HG03095 (cell line): ENCODE data around the gene HOXA7.

Source experiments
- ATAC-seq: cut with Tn5 transposase; IDR thresholded peaks from one replicate; pipeline ENCODE4 v1.9.1; 2021; ENCODE audit warnings: moderate library complexity; ENCODE audit not compliant: unreplicated experiment

The HOXA7 gene

DNA sequence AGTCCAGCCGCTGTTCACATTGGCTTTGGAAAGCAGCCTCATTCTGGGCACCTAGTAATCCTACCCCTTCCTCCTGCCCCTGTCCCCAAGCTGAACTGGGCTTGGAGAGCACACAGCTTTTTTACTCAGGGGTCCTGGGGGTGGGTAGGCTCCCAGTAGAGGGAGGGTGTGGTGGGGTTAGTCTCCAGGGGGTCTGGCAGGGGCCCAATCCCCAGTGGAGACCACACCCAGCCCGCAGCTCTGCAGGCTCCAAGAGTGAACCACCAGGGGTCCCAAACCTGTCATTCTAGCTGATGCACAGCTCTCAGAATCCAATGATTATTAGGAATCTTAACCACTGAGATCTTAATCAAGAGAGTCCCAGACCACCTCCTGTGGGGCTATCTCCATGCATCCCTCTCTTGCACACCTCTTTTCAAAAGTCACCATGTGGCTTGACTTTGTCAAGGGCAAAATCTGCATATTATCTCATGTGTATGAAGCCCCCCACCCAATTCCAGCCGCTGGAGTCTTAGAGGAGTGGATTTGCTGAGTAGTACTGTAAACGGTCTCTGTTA lies 25.9 kb upstream of the HOXA7 start:
- no peak for ATAC-seq

GRCh38 chr7:27181795-27182275 lies 25.4 kb upstream of the HOXA7 start:
- ATAC-seq = no peak

DNA sequence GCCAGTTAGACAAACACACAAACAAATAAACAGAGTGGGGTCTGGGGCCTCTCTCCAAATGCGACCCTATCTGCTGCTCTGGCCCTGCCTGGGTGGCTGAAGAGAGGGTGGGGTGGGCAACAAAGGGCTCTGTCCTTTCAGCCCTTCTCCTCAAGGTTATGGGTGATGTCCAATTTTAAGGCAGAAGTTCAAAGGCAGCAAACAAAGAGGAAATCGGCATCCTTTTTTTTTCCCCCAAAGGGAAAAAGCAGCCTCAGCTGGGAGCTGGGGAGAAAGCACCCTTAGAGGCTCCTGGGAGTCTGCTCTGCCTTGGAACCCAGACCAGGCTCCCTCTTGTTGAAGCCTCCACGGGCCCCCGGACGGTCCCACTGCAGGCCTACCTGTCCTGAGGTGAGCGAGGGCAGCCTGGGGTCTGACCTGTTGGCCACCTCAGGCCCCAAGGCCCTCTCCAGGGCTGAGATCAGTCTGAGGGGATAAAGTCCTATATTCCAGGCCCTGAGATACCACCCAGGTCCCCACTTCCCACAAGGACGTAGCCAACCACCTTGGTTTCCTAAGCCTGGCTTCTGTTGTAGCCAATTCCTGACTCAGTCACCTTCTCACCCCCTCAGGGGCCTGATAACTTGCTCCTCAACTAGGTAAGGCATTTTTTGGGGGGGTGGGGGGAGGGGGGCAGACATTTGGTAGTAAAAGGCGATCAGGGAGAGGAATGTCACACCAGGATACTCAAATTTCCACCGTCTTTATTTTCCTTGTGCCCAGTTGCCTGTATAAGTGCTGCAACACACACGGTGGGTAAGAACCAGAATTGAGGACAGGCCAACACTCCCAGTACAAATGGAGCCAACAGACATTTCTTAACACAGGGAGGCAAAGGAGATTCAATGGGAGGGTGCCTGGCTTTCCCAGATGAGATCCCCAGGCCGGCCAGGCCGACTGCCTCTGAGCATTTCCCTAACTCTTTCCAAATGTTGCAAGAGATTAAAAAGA lies 24.3 kb upstream of the HOXA7 start:
- no peak for ATAC-seq

- ATAC-seq = no peak
These were observed 23.3 kb upstream of the HOXA7 start for GRCh38 chr7:27179503-27180430.

- no peak for ATAC-seq
These were observed 22.6 kb upstream of the HOXA7 start for GRCh38 chr7:27179030-27179429.

DNA sequence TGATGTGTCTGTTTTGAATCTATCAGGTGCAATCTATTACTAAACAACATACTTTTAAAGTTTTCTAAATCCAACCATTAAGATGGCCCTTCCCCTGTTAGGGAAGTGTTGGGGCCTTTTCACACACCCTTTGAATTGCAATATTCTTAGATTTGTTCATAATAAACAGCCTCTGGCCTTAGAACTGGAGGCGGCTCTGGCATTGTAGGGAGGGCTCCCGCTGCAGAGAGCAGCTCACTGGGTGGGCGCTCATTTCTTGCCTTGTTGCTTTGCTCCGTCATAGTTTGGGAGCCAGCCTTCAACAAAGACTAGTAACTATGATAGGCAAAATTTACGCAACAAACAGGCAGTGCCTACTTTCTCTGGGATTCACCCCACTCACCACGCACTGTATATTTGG lies 21.9 kb upstream of the HOXA7 start:
- ATAC-seq = no peak

DNA sequence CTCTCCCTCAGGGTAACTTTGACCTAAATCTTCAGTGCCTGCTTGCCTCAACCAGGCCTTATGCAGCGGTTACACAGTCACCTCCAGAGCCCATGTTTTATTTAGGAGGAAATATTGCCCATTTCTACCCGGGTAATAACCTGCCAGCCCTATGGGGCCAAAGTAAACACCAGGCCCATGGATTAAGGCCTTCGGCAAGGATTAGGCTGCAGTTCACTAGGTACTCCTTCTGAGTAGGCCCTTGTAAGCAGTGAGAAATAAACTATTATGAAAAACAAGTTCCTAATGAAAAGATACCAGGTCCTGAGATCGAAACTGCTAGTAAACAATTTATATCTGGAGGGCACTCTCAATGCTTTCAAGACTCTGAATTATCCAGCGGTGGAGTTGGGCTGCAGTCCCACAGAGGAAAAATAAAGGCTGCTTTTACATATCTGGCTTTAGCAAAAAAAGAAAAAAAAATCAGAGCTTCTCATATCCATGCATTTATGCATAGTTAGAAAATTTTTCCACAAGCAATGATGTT lies 21.4 kb upstream of the HOXA7 start:
- no peak for ATAC-seq

DNA sequence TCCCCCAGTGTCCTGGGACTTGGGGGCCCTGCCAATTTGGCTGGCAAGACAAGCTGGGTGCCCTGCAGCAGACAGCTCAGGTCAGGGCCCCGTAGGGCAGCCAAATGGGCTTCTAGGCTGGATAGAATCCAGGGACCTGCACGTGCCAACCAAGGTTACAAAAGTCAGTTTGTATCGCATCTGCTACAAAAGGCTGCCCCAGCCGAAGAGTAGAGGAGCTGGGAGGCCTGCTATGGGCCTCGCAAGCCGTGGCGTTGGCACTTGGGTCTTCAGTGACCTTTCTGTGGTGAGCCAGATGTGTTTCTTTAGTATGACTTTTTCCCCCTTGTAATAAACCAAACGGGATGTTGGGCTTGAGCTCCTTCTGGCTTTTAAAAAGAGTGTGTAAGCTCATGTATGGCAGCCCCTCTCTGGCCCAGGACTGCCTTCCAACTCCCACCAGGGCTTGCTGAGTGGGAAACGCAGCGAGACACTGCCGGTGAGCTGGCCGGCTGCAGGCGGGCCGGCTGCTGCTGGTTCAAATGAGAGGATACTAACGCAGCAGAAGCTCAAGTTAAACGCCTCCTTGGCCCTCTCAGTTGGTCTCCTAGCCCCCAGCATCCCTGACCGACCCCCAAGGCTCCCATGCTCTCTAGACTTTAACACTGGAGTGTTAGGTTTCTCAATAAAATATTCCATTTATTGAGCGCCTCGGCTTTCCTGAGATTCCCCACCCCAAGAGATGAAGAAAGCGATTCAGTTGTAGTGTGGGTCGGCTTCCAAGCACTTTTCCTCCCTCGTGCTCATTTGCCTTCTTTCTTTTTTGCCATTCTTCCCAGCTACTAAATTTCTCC lies 20.7 kb upstream of the HOXA7 start:
- ATAC-seq = no peak

DNA sequence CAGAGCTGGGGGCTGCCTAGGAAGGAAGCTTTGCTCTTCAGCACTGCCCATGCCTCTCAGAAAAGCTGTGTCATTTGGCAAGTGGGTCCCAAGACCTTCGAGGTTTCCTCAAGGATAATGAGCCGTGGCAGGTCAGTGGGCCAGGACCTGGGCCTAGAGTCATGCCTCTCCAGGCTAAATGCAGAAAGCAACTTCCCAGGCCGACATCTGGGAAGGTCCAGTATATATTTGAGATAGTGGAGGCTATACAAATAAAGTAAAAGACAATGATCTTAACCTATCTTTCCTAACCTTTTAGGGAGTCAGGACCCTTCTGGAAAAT lies 20.0 kb upstream of the HOXA7 start:
- no peak for ATAC-seq

GRCh38 chr7:27175626-27176523 lies 19.4 kb upstream of the HOXA7 start:
- ATAC-seq = no peak

DNA sequence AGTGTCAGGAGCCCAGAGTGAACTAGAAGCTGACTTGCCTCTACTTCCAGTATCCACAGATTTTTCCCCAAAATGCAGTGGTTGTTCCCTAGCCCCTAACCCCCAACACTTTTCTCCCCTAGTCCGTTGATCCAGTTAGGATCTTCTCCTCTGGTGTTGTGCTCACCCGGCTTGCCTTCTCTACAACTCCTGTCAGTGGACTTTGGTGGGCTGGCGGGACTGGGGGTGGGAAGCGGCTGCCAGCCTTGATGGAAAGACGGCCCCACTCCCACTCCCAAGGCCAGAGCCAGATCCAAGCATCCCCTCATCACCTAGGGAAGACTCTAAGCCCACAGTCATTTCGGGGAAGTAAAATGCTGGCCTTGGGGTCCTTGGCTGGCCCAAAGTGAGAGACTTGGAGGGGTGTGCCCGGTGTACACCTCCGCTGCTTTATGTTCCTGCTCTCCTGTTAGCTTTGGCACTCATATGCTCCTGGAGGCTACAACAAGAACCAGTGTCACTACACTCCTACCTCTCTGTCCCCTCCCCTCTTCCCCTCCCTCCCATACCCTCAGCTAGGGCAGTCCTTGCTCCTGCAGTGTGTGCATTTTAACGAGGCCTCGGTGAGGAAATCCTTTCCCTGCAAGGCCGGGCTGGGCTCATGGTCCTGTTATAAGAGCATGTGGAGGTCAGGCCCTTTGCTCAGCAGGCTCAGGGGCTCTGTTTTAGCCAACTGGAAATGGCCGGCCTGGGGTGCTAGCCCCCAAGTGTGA lies 18.6 kb upstream of the HOXA7 start:
- ATAC-seq = no peak

DNA sequence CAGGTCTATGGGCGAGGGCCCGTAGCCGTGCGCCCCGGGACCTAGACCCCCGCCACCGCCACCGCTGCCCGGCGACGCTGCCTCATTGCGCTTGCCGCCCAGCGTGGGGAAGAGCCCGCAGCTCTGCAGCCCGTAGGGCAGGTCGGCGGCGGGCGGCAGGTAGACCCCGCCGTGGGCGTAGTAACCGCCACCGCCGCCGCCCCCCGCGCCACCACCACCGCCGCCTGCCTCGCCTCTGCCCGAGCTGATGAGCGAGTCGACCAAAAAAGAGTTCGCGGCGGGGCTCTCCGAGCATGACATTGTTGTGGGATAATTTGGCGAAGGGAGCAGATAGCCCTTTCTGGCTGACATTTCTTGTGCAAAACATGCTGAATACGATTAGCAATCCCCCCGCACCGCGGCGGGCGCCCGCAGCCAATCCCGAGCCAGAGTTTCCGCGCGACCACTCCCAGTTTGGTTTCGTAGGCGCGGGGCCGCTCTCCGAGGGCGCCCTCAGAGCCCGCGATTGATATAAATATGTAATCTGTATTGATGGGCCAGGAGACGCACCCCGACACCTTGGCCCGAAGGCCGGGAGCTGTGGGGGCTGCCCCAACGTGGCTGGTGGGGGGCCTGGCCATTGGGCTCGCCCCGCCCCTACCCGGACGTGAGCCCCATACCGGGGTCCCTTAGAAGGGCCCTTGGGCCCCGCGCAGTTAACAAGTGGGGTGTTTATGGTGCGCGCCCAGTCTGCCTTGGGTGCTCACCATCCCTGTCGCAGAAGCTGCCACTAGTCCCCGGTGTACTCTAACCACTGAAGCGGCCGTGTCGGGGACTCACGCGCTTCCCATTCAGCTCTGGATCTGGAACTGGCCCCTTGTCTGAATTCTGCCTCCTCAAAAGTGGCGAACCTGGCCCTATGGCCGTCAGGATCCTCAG lies 17.7 kb upstream of the HOXA7 start, which contains the start of gene HOXA10:
Gene HOXA10 (minus strand): TSS at position 365 of the 918 bp plus-strand sequence. CDS start 14 bp downstream, at position 351.
- no peak for ATAC-seq

- no peak for ATAC-seq
These were observed 17.1 kb upstream of the HOXA7 start for GRCh38 chr7:27173511-27173955.

- ATAC-seq = no peak
These were observed 16.5 kb upstream of the HOXA7 start for GRCh38 chr7:27172823-27173510.

DNA sequence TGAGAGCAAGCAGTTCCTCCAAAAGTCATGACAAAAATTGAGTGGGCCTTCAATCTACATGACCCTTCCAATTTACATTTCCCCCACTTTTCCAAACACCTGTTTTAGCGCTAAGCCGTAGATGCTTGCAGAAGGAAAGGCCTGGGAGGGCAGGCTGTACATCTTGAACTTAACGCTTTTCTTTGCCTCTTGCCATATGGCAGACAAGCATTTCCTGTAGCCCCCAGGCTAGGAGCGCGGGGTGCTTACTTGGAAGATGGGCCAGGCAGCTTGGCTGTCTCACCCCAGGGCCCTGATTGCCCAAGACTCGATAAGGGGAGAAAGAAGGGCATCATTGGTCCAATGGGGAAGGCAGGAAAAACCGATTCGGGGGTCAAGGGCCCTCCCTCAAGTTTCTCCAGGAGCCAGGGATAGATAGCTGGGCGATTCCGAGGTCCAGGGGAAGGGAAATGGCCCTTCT lies 15.9 kb upstream of the HOXA7 start:
- no peak for ATAC-seq

DNA sequence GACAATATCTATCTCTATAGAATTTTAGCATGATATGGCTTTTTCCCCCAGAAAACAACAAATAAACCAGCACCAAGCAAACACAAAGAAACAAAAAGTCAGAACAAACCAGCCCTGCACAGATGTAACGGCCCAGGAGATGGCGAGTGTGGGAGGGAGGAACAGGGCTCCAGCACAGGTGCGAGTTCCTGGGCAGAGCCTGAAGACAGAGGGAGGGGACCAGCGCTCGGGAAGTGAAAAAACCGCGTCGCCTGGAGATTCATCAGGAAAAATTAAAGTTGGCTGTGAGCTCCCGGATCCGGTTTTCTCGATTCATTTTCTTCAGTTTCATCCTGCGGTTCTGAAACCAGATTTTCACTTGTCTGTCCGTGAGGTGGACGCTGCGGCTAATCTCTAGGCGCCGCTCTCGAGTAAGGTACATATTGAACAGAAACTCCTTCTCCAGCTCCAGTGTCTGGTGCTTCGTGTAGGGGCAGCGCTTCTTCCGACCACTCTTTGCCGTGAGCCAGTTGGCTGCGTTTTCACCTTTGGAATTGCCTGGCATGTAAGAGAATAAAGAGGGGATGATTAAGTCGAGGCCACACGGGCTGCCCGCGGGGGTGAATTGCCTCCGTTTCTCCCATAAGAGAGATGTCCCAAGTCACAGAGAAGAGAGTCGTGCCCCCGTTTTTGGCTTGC lies 15.3 kb upstream of the HOXA7 start:
- no peak for ATAC-seq
